LNCaP clone FGC (cell line): ENCODE results near the gene PUS1.
A peak's percentile ranks its signal among the peaks of the same experiment; 100 is the strongest.

Experiments
- DNase-seq: peaks from one replicate; pipeline ENCODE4 v3.0.0-alpha.2; 2011; ENCODE audit warnings: low read depth
- H3K4me3 ChIP-seq: 2 replicates; pipeline ENCODE4 v1.5.1; 2011; ENCODE audit warnings: mild to moderate bottlenecking, low read depth, low read length, control low read depth
- TF ChIP-seq, protein P1 (sequence below): IDR thresholded peaks from 2 replicates; pipeline ENCODE4 v1.5.1; 2012; ENCODE audit warnings: mild to moderate bottlenecking; ENCODE audit not compliant: control insufficient read depth, insufficient read depth; ENCODE audit errors: extremely low read depth

PUS1 gene

DNA sequence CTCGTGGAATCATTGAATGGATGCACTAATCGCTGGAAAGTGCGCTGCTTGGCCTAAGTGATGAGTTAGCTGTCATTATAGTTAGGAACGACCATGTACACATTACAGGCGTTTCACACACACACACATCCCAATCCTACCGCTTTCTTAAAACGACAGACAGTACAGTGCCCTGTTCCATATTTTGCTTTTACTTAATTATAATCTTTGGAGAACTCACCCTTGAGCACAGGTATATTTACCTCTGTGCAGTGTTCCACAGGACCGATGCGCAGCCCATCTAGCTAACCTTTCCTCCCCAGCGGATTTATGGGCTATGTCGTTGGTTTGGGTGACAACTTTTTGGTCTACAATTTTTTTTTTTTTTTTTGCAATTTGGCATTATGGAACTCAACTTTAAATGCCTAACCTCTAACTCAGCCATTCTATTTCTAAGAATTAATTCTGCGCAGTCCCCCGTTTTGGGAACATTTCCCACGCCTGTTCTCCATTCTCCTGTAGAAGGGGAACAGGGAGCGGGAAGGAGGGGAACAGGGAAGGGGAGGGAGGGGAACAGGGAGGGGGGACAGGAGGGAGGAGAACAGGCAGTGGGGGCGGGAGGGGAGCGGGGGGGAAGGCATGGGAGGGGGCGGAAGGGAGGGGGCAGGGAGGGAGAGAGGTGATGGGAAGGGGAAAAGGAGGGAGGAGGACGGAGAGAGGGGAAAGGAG is 35.3 kb upstream of the PUS1 start:
- DNase-seq = no peak
- TF ChIP-seq, protein P1, sequence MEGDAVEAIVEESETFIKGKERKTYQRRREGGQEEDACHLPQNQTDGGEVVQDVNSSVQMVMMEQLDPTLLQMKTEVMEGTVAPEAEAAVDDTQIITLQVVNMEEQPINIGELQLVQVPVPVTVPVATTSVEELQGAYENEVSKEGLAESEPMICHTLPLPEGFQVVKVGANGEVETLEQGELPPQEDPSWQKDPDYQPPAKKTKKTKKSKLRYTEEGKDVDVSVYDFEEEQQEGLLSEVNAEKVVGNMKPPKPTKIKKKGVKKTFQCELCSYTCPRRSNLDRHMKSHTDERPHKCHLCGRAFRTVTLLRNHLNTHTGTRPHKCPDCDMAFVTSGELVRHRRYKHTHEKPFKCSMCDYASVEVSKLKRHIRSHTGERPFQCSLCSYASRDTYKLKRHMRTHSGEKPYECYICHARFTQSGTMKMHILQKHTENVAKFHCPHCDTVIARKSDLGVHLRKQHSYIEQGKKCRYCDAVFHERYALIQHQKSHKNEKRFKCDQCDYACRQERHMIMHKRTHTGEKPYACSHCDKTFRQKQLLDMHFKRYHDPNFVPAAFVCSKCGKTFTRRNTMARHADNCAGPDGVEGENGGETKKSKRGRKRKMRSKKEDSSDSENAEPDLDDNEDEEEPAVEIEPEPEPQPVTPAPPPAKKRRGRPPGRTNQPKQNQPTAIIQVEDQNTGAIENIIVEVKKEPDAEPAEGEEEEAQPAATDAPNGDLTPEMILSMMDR = no peak
- H3K4me3 ChIP-seq = no peak overlapping the region

DNA sequence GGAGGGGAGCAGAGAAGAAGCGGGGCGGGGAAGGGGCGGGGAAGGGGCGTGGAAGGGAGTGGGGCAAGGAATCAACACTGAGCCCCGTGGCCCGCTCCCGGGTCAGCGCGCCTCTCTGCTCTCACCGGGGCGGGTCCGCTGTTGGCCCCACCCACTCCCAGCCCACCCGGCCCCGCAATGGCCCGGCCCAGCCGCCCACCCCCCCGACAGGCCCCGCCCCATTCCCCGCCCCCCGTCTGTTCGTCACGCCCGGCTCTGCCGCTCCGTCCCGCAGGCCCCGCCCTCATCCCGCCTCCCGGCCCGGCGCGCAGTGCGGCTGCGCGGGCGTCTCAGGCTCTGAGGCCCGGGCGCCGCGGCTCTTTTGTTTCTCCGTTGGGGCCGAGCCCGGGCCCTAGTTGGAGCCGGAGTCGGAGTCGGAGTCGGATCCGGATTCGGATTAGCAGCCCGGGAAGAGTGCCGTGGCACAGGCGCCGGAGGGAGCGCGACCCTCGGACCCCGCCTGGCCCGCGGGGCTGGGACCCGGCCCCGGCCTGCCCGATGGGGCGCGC is 34.7 kb upstream of the PUS1 start, which contains the start of gene ULK1:
Gene ULK1 (plus strand): TSS at position 310 of the 548 bp plus-strand sequence. CDS start 380 bp downstream, outside the sequence.
- H3K4me3 ChIP-seq = peak within 1 kb of the TSS; percentile 77
- DNase-seq = peak; percentile 10
- TF ChIP-seq, protein P1 = no peak

DNA sequence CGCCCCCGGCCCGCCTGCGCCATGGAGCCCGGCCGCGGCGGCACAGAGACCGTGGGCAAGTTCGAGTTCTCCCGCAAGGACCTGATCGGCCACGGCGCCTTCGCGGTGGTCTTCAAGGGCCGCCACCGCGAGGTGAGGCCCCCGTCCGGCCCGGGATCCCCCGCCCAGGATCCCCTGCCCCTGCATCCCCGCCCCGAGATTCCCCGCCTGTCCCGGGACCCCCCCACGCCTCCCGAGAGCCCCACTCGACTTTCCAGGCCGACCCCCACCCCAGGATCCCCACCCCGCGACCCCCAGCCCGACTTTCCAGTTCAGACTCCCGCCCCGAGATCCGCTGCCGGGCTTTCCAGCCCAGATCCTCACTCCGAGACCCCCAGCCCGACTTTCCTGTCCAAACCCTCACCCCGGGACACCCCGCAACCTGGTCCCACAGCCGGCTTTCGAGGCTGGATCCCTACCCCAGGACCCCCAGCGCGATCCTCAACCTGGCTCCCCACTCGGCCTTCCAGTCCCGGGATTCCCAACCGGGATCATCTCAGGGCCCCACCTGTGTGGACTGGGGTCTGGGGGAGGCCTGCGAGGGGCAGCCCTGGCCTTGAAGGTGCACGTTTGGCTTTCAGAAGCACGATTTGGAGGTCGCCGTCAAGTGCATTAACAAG is 34.0 kb upstream of the PUS1 start:
- peak overlapping the region; percentile 77 for H3K4me3 ChIP-seq
- TF ChIP-seq, protein P1 = no peak
- no peak for DNase-seq

DNA sequence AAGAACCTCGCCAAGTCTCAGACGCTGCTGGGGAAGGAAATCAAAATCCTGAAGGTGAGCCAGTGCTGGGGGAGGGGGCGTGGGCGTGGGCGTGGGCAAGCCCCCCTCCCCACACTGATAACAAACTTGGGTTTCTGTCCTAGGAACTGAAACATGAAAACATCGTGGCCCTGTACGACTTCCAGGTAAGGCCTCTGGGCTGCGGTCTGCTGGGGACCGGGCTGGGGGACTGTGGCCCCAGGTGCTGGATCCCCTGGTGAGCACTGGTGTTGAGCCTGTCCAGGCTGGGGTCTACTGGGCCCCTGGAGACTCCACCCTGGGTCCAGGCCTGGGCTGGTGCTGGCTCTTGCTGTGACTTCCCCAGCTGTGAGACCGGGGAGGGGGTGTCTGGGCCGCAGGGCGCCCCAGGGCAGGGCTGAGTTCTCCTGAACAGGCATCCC is 33.4 kb upstream of the PUS1 start:
- H3K4me3 ChIP-seq = peak overlapping the region; percentile 77
- DNase-seq = no peak
- TF ChIP-seq, protein P1 = no peak

DNA sequence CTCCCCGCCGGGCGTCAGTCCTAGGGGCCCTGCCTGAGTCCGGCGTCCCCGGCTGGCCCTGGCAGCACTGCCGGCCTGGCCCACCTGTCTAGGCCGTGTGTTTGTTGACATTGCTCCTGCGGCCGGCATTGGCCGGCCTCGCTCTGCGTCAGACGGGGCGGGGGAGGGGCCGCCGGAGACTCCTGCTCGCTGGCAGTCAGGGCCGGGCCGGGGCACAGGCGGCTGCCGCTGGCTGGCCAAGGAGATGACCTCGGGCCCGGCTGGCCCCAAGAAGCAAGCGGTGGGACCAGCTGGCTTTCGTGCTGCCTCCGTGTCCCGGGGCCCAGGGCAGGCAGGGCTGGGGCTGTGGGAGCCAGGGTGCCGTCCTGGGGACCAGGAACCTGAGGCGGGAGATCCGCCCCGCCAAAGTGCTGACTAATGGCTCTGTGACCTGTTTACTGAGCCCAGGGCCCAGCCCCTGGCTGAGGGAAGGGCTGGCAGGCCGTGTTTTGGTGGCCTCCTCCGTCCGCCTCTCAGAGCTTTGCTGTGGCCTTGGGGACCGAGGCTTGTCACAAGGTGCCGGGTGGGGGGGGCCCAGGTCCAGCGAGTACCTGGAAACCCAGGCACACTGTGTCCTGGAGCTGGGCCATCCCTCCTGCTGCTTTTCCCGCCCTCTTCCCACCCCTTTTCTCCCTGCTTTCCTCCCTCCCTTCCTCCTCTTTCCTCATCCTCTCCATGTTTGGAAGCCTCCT is 32.8 kb upstream of the PUS1 start:
- TF ChIP-seq, protein P1 = no peak
- peak overlapping the region; percentile 77 for H3K4me3 ChIP-seq
- peak; percentile 86 for DNase-seq

DNA sequence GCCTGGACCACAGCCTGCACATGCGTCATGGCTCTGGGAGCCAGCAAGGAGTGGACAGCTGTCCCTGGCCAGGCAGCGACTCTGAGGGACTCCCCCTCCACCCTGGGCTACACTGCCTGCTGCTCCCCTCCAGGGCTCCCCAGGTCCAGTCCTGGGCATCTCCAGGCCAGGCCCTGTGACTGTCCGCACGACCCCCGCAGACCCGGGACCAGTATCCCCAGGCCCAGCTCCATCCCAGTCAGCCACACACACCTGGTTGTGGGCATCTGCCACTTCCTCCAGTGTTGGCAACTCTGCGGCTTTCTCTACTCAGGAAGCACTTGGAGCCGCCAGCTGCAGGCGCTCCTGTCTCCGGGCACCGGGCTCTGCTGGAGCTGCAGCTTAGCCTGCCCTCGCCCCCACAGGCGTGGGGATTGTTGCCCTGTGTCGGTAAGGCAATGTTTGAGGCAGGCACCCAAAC is 32.2 kb upstream of the PUS1 start:
- peak overlapping the region; percentile 77 for H3K4me3 ChIP-seq
- peak; percentile 19 for DNase-seq

More for the DNA sequence above, 32.2 kb upstream of the PUS1 start:
- TF ChIP-seq, protein P1 = no peak
